GM12891 (cell line): ENCODE results near the gene INPP5D.

ENCODE experiments used
- PAX5 ChIP-seq: IDR thresholded peaks from 2 replicates; pipeline ENCODE4 v1.6.1; 2011; ENCODE audit warnings: low read length, moderate library complexity, mild to moderate bottlenecking; ENCODE audit not compliant: insufficient read depth, severe bottlenecking
- POLR2A ChIP-seq: IDR thresholded peaks from 2 replicates; pipeline ENCODE4 v1.6.1; 2011; ENCODE audit warnings: low read depth, low read length, control low read depth
- POLR2AphosphoS5 ChIP-seq: IDR thresholded peaks from 2 replicates; pipeline ENCODE4 v1.6.1; 2011; ENCODE audit warnings: low read depth, low read length, control low read depth
- SPI1 ChIP-seq: IDR thresholded peaks from 2 replicates; pipeline ENCODE4 v1.6.1; 2011; ENCODE audit warnings: low read depth, low read length, control low read depth
- TAF1 ChIP-seq: IDR thresholded peaks from 2 replicates; pipeline ENCODE4 v1.6.1; 2011; ENCODE audit warnings: low read depth, low read length, control low read depth

DNA sequence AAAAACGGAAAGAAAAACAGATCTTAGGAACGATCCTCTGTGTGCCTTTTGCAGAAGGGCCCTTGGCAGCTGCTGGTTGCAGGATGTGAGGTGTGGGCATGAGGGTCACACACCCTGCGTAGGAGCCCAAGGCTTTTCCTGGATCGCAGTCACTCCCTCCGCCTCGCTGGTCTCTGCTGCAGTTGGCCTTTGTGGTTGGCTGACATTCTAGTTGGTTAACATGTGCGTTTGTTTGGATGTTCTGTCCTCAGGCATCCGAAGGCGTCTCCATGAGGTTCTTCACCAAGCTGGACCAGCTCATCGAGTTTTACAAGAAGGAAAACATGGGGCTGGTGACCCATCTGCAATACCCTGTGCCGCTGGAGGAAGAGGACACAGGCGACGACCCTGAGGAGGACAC lies 61.7 kb downstream of the INPP5D start:
- no peak for TF ChIP-seq POLR2A
- no peak for TF ChIP-seq POLR2AphosphoS5
- no peak for TF ChIP-seq TAF1
- TF ChIP-seq SPI1, result no peak
- no peak for TF ChIP-seq PAX5
